GM12878 (cell line): Measurements from ENCODE around the gene CDKL5. TPM values are rescaled to one million over a fixed set of nuclear protein-coding genes. Genes with fewer than 3 reads are reported as not detected.

Source experiments
- ATAC-seq: fragments of 200-7000 bp; cut with Tn5 transposase; 3 replicates; pipeline ENCODE4 v1.9.1; 2020; ENCODE audit warnings: mild to moderate bottlenecking, moderate library complexity
- BruUV-seq: library from RNA; stranded (reverse); fragments of 400-500 nt; replicated peaks from 2 replicates; lab custom pipeline; 2021; lab: Mats Ljungman, UMichigan
- CTCF ChIA-PET: fragments of 300-600 bp; sonication (Branson Sonifier 250); formaldehyde crosslinking; extraction: SDS; loops from one replicate; lab custom pipeline; 2021; ENCODE audit warnings: inconsistent platforms; lab: Yijun Ruan, JAX
- POLR2A ChIA-PET: fragments of 350-600 bp; formaldehyde crosslinking; extraction: SDS; loops from one replicate; lab custom pipeline; 2021; ENCODE audit warnings: inconsistent platforms; lab: Charles Lee
- RAD21 ChIA-PET: fragments of 300-600 bp; sonication (Branson Sonifier 250); formaldehyde crosslinking; loops from one replicate; lab custom pipeline; 2023; ENCODE audit warnings: antibody characterized with exemption; ENCODE audit not compliant: unreplicated experiment; lab: Charles Lee
- SMC1A ChIA-PET: fragments of 300-600 bp; sonication (Branson Sonifier 250); formaldehyde crosslinking; loops from one replicate; lab custom pipeline; 2023; ENCODE audit not compliant: unreplicated experiment, uncharacterized antibody; lab: Charles Lee
- DNase-seq: peaks from one replicate; pipeline ENCODE4 v3.0.0-alpha.2; 2011; ENCODE audit warnings: low read depth, low spot score
- FAIRE-seq: peaks from 3 replicates; lab custom pipeline; 2011; peaks lifted over from hg19 to GRCh38; lab: Jason Lieb, UNC
- H2AFZ ChIP-seq: 2 replicates; pipeline ENCODE4 v1.6.0; 2011; ENCODE audit warnings: low read depth, low read length, control low read depth; ENCODE audit not compliant: control insufficient read depth
- H3K27ac ChIP-seq: 2 replicates; pipeline ENCODE4 v1.5.1; 2011; ENCODE audit warnings: control low read depth; ENCODE audit not compliant: control insufficient read depth, insufficient read depth
- H3K27me3 ChIP-seq, 2 experiments: replicated peaks in 1 of 2; 2 replicates each; pipeline versions ENCODE4 v1.6.0 to v1.6.1; 2011; ENCODE audit warnings: low read length in 1 of 2; ENCODE audit not compliant: control insufficient read depth in 2 of 2, insufficient read depth in 2 of 2
- H3K36me3 ChIP-seq, 2 experiments: 2 replicates each; pipeline ENCODE4 v1.5.1; 2011; ENCODE audit warnings: low read length in 1 of 2; ENCODE audit not compliant: control insufficient read depth in 2 of 2, insufficient read depth in 2 of 2
- H3K4me1 ChIP-seq: 2 replicates; pipeline ENCODE4 v1.6.1; 2011; ENCODE audit warnings: mild to moderate bottlenecking, low read length, moderate library complexity, mixed read lengths; ENCODE audit not compliant: control insufficient read depth, insufficient read depth
- H3K4me2 ChIP-seq: 2 replicates; pipeline ENCODE4 v1.6.0; 2011; ENCODE audit warnings: control low read depth; ENCODE audit not compliant: control insufficient read depth, insufficient read depth
- H3K4me3 ChIP-seq: fragments of 200-600 bp; sonication (generic); 2 replicates; pipeline ENCODE4 v1.5.1; 2016
- H3K79me2 ChIP-seq: 2 replicates; pipeline ENCODE4 v1.6.0; 2011; ENCODE audit warnings: low read length; ENCODE audit not compliant: control insufficient read depth, insufficient read depth
- H3K9ac ChIP-seq: 2 replicates; pipeline ENCODE4 v1.8.0; 2011; ENCODE audit warnings: low read length, control low read depth, mixed read lengths; ENCODE audit not compliant: control insufficient read depth, insufficient read depth
- H3K9me3 ChIP-seq: replicated peaks from 3 replicates; pipeline ENCODE4 v1.5.1; 2011; ENCODE audit warnings: mild to moderate bottlenecking, low read length; ENCODE audit not compliant: control insufficient read depth, insufficient read depth
- H4K20me1 ChIP-seq: 2 replicates; pipeline ENCODE4 v1.6.0; 2011; ENCODE audit not compliant: control insufficient read depth, insufficient read depth
- ASH2L ChIP-seq: fragments of 300-600, 200-600 bp; sonication (generic); IDR thresholded peaks from 2 replicates; pipeline ENCODE4 v1.6.1; 2017; ENCODE audit warnings: low read depth, mild to moderate bottlenecking, borderline replicate concordance
- BCLAF1 ChIP-seq: fragments of 450-650 bp; IDR thresholded peaks from 2 replicates; pipeline ENCODE4 v1.6.1; 2017; ENCODE audit warnings: antibody characterized with exemption, mild to moderate bottlenecking, moderate library complexity
- EED ChIP-seq: sonication (generic); IDR thresholded peaks from 2 replicates; pipeline ENCODE4 v1.6.1; 2016; ENCODE audit warnings: antibody characterized with exemption, low read depth
- EZH2 ChIP-seq: IDR thresholded peaks from 2 replicates; pipeline ENCODE4 v1.6.1; 2012; ENCODE audit warnings: low read depth, mild to moderate bottlenecking, control low read depth, inconsistent platforms, low read length, borderline replicate concordance; ENCODE audit not compliant: control insufficient read depth
- GATAD2B ChIP-seq: fragments of 450-650 bp; conservative IDR thresholded peaks from 2 replicates; pipeline ENCODE4 v1.6.1; 2017; ENCODE audit warnings: low read depth, mild to moderate bottlenecking, moderate library complexity
- JUND ChIP-seq: IDR thresholded peaks from 2 replicates; pipeline ENCODE4 v1.6.1; 2012; ENCODE audit warnings: low read depth, mild to moderate bottlenecking, low read length, improper control_type of control experiment, moderate library complexity
- RCOR1 ChIP-seq: conservative IDR thresholded peaks from 2 replicates; pipeline ENCODE4 v1.6.1; 2012; ENCODE audit warnings: low read depth, low read length, improper control_type of control experiment
- SMAD5 ChIP-seq: IDR thresholded peaks from 2 replicates; pipeline ENCODE4 v1.6.1; 2016; ENCODE audit warnings: antibody characterized with exemption, low read depth
- SPI1 ChIP-seq: IDR thresholded peaks from 2 replicates; pipeline ENCODE4 v1.6.1; 2011; ENCODE audit warnings: low read depth, mild to moderate bottlenecking, low read length, moderate library complexity, borderline replicate concordance; ENCODE audit not compliant: insufficient read depth
- SREBF2 ChIP-seq: IDR thresholded peaks from 2 replicates; pipeline ENCODE4 v1.6.1; 2012; ENCODE audit warnings: mild to moderate bottlenecking, low read length
- WRNIP1 ChIP-seq: IDR thresholded peaks from 2 replicates; pipeline ENCODE4 v1.6.1; 2011; ENCODE audit warnings: low read depth, low read length, improper control_type of control experiment, borderline replicate concordance
- ZBTB4 ChIP-seq: fragments of 450-650 bp; formaldehyde crosslinking; IDR thresholded peaks from 2 replicates; pipeline ENCODE4 v1.4.0; 2022; ENCODE audit warnings: mild to moderate bottlenecking, moderate library complexity
- ZNF207 ChIP-seq: fragments of 450-650 bp; IDR thresholded peaks from 2 replicates; pipeline ENCODE4 v1.6.1; 2014; ENCODE audit warnings: antibody characterized with exemption, mild to moderate bottlenecking, borderline replicate concordance
- ZNF384 ChIP-seq: IDR thresholded peaks from 2 replicates; pipeline ENCODE4 v1.6.1; 2012; ENCODE audit warnings: low read depth, mild to moderate bottlenecking, low read length, improper control_type of control experiment, borderline replicate concordance
- WGBS: methylation state at CpG from one replicate; pipeline ENCODE4 v1.1.6; 2016; ENCODE audit warnings: low lambda C conversion rate; ENCODE audit not compliant: insufficient replicate concordance, insufficient coverage; ENCODE audit errors: missing lambda C conversion rate; 5-methylcytosine and 5-hydroxymethylcytosine counted together
- in situ Hi-C: fragments of 300-500 bp; cut with MboI; formaldehyde crosslinking; loops from 9 replicates; pipeline ENCODE4 v1.14.3; 2018; ENCODE audit warnings: mixed read lengths
- intact Hi-C: fragments of 100-400 bp; cut with micrococcal nuclease; formaldehyde crosslinking; loops from one replicate; pipeline ENCODE4 v1.14.2; 2022; ENCODE audit not compliant: unreplicated experiment
- polyA plus RNA-seq, 11 experiments: library from polyadenylated mRNA; depleted of rRNA in 4 of 11; unstranded in 6 of 11; stranded (reverse) in 5 of 11; fragments of >200 nt; fragmentation: Nextera tagmentation in 4 of 11; fragmentation: Illumina TruSeq in 1 of 11; extraction: Ambion mirVana in 4 of 11; extraction: Trizol in 1 of 11; gene quantifications; 1 replicate in 1 of 11; 2 replicates in 10 of 11; pipeline versions ENCODE4 v1.2.1 to v1.2.3, GENCODE V29; 2011 to 2016; ENCODE audit warnings: inconsistent platforms in 2 of 11, missing spikeins in 2 of 11, low read depth in 1 of 11
- total RNA-seq, 4 experiments: library from RNA; depleted of rRNA in 3 of 4; stranded (reverse); fragments of >200 nt in 3 of 4; fragmentation: Illumina TruSeq in 1 of 4; extraction: Trizol in 1 of 4; gene quantifications; 2 replicates each; pipeline versions ENCODE4 v1.2.1 to v1.2.3, GENCODE V29; 2013 to 2021
- TF ChIP-seq, protein P1 (sequence below): fragments of 150-350 bp; IDR thresholded peaks from 2 replicates; pipeline ENCODE4 v1.6.1; 2014; ENCODE audit warnings: mild to moderate bottlenecking, low read depth, low read length
- TF ChIP-seq, protein P2 (sequence below): fragments of 450-650 bp; IDR thresholded peaks from 2 replicates; pipeline ENCODE4 v1.6.1; 2016; ENCODE audit warnings: mild to moderate bottlenecking

CDKL5 gene
- total and polyA plus RNA-seq, 10 of the 15 experiments (the other 5 are each of a cell fraction or from before 2014, with no cell fraction given), result 1.4 to 14.5 (median 6.3) TPM

DNA sequence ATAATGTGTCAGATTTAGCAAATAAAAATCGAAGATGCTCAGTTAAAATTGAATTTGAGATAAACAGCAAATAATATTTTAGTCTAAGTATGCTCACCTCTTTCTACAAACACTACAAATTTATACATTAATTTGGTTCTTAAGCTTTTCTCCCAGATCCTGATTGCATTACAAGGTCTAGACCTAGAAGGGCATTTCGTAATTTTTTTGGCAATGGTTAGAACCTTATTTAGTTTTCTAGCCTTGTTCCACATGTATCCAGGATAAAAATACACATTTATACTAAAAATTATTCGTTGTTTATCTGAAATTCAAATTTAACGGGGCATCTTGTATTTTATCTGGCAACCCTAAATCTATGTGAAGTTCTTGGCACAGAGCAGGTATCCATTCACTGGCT is 2.5 kb upstream of the CDKL5 start:
- FAIRE-seq (no peak), ATAC-seq (no peak), DNase-seq (no peak)
- H3K4me3 ChIP-seq, result no peak overlapping the region
- H3K36me3 ChIP-seq, result no peaks in the 10 kb centered on the region
- 44% methylated on average over 4 of the region's 4 CpGs for WGBS
- H3K79me2 ChIP-seq, result no peaks in the 10 kb centered on the region
- H3K9ac ChIP-seq, result no peak overlapping the region
- in situ Hi-C loops, result no loop called here
- RAD21 ChIA-PET, result no interaction called here
- BruUV-seq, result no TSS peak
- H2AFZ ChIP-seq, result no peak overlapping the region
- POLR2A ChIA-PET, result no interaction called here
- H3K27me3 ChIP-seq, result 0 out of 4 replicates have a peak, but pooled peaks cover 0 to 2% of the 10 kb centered on the region in 2 experiments
- intact Hi-C loops, result loop anchor here (10.0 kb wide), 1 partner anchor 252 kb away; the partner anchor contains the start of gene RS1
- H3K4me1 ChIP-seq, result peaks cover 2% of the 10 kb centered on the region; the same call in 1 of the 2 replicates
- CTCF ChIA-PET, result no interaction called here
- SMC1A ChIA-PET, result interaction anchor here (1.7 kb wide), 1 partner anchor 12 kb away, joined by 3 read pairs; no protein-coding TSS in a partner anchor
- H4K20me1 ChIP-seq, result no peaks in the 10 kb centered on the region
- no peak overlapping the region for H3K27ac ChIP-seq
- no peak overlapping the region for H3K4me2 ChIP-seq
- H3K9me3 ChIP-seq, result no peaks in the 10 kb centered on the region; the same call in 2 of the 3 replicates
- no peak for TF ChIP-seq RCOR1
- no peak for TF ChIP-seq ZBTB4 (CRISPR knock-in tag)
- TF ChIP-seq, protein P1, sequence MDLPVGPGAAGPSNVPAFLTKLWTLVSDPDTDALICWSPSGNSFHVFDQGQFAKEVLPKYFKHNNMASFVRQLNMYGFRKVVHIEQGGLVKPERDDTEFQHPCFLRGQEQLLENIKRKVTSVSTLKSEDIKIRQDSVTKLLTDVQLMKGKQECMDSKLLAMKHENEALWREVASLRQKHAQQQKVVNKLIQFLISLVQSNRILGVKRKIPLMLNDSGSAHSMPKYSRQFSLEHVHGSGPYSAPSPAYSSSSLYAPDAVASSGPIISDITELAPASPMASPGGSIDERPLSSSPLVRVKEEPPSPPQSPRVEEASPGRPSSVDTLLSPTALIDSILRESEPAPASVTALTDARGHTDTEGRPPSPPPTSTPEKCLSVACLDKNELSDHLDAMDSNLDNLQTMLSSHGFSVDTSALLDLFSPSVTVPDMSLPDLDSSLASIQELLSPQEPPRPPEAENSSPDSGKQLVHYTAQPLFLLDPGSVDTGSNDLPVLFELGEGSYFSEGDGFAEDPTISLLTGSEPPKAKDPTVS, result no peak
- TF ChIP-seq ZNF384, result no peak
- TF ChIP-seq ASH2L, result no peak
- TF ChIP-seq BCLAF1, result no peak
- no peak for TF ChIP-seq GATAD2B
- TF ChIP-seq WRNIP1, result no peak
- TF ChIP-seq SMAD5, result no peak
- TF ChIP-seq SREBF2, result no peak
- no peak for TF ChIP-seq ZNF207
- no peak for TF ChIP-seq EZH2
- no peak for TF ChIP-seq JUND
- no peak for TF ChIP-seq EED
- TF ChIP-seq, protein P2, sequence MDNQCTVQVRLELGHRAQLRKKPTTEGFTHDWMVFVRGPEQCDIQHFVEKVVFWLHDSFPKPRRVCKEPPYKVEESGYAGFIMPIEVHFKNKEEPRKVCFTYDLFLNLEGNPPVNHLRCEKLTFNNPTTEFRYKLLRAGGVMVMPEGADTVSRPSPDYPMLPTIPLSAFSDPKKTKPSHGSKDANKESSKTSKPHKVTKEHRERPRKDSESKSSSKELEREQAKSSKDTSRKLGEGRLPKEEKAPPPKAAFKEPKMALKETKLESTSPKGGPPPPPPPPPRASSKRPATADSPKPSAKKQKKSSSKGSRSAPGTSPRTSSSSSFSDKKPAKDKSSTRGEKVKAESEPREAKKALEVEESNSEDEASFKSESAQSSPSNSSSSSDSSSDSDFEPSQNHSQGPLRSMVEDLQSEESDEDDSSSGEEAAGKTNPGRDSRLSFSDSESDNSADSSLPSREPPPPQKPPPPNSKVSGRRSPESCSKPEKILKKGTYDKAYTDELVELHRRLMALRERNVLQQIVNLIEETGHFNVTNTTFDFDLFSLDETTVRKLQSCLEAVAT, result no peak
- no peak for TF ChIP-seq SPI1
